ENCODE measurements around the gene ZNF629.
A peak's percentile ranks its signal among the peaks of the same experiment; 100 is the strongest.
"Not testable (repeated sequence)": the region's sequence is repeated elsewhere in the genome, so short reads cannot be mapped to it uniquely, and the experiment has no call there.

Gene ZNF629

DNA sequence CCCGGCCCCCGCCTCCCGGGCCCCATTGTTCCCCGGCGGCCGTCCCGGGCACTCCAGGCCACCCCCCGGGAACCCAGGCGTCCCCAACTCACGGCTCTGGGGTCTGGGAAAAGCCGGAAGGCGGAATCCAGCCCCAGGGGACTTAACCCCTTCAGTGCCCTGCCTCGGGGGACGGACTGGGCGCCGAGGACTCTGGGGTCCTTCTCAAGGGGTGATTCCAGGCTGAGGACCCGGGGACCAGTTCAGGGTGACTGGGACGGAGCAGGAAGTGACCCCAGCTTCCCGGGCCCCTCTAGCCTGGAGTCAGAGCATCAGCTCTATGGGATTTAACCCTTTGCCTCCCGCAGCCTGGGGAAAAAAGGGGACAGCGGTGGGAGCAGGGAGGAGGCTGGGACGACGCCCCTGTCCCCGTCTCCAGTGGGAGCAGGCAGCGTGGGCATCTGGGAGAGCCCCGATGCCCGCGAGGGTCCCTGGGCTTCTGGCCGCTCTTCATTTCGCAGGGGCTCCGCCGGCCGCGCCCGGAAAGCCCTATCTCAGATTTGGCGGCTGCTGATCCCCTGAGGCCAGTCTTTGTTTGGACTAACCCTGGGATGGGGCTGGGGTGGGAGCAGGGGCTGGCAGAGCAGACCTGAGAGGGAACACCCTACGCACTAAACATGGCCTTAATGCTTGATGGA lies at the start of gene ZNF629:
Gene ZNF629 (minus strand): TSS at position 270 of the 677 bp plus-strand sequence. CDS start 2,723 bp downstream, outside the sequence.
- peak; percentile 61 to 71 for DNase-seq

DNA sequence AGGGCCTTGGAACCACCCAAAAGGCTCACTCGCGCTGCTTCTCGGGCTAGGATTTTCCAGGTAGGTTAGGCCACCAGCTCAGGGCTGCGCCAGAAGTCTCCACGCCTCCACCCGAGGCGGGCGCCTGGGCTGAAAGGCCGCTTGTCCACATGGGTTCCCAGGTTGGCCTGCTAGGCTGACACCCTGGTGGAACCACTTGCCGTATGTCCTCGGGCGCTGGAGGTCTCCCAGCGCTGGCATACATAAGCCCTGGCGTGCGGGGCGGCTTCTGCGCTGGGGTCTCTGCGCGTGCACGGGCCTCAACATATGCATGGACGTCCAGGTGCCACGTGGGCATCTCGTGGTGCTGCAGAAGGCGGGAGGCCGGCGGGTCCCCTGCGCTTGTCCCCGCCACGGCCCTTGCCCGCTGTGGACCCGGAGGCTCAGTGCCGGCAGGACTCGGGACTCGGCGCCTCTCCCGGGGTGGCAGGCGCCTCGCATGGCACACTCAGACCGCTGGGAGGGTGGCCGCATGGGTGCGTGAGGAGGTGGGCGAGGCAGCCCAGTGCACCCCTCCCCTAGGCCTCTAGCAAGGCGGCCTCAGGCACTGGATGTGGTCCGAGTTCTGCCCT lies 47.2 kb upstream of the ZNF629 start:
- no peak for DNase-seq

DNA sequence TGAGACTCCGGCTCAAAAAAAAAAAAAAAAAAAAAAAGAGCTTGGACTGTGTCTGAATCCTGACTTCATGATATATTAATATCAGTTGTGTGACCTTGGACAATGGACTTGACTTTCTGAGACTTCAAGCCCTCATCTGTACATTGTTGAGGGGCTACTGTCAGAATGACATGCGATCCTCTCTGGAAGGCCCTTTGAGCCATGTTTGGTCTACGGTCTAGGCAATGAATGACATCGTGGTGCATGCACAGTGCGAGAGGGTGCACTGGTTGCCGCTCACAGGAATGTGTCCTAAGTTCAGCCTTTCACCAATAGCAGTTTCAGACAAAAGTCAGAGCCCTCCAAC lies 43.0 kb upstream of the ZNF629 start:
- DNase-seq = no peak

DNA sequence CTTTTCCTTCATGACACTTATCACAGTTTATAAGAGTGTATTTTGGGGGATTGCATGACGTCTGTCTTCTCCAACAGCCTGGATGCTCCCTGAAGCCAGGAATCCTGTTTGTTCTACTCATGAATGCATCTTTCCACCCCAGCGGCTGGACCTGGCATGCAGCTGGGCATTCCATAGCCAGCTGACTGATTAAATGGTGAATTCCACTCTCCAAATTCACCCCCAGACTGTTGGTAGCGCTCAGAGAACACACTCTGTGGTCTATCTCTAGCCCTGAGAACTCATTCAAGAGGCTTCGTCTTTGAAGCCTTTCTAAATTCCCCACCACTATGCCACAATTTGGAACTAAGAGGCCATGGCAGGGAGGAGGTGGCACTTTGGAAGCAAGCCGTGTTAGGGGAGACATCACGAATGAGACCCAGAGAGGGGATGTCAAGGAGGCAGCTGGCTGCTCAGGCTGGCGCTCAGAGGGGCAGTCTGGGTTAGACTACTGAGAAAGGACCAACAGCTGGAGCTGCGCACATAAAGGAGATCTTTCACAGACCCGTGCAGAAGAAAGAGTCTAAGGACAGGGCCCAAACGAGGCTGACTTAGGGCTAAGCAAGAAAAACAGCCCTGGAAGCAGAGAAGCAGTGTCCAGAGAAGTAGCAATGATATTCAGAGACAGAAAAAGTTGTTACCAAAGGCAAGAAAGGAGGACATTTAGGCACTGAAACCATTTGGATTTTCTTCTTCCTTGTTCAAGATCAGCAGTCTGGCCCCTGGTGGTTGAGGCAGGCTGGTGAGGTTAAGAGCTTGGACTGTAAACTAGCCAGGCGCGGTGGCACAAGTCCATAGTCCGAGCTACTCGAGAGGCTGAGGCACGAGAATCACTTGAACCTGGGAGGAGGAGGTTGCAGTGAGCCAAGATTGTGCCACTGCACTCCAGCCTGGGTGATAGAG lies 42.4 kb upstream of the ZNF629 start:
- no peak for DNase-seq

DNA sequence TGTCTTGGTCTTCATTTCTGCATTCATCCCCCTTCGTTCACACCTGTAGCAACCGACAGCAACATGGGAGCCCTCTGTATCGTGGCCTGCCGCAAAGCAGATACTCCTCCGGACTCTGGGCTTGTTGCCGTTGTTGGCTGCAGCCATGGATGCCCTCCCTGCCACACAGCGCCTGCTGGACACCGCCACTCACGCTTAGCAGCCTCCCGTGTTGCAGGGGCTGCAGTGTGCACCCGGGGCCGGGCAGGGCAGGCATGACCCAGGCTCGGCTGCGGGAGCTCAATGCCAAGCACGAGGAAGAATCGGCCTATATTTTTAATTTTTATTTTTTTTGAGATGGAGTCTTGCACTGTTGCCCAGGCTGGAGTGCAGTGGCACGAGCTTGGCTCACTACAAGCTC lies 34.9 kb upstream of the ZNF629 start:
- DNase-seq = no peak

DNA sequence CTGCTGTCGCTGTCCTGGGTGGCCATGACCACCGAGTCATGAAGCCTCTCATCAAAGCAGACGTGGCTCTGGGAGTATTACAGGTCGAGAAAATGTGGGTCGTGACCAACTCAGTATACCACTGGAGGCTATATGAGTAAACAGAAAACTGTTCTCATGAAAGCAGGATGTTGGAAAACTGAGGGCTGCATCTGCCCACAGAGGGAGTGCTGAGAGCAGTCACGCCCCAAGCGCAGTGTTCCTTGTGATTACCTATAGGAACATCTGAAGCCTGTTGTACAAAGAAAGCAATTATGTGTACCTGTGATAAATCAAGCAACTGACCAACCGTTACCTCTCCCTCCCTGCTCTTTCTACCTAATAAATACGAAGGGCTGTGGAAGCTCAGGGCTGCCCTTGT lies 34.4 kb upstream of the ZNF629 start:
- DNase-seq = not testable (repeated sequence)

DNA sequence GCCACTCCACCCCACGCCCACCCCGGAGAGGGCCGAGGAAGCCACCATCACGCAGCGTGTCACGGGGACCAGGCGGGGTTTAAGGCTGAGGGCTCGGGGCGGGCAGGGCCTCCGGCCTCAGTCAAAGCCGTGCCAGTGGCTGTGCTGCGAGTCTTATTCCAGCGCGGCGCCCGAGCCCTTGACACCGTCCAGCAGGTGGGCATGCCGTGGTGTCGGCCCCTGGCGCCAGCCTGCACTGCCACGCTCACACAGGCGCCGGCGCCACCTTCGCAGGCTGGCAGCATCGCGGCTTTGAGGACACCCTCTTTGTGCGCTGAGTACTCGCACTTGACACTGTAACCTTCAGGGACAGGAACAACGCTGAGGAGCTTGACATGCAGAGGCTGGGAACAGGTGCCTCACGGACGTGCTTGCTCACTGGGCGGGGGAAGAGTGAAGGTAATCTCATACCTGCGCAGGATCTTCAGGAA lies 34.0 kb upstream of the ZNF629 start:
- DNase-seq = no peak

DNA sequence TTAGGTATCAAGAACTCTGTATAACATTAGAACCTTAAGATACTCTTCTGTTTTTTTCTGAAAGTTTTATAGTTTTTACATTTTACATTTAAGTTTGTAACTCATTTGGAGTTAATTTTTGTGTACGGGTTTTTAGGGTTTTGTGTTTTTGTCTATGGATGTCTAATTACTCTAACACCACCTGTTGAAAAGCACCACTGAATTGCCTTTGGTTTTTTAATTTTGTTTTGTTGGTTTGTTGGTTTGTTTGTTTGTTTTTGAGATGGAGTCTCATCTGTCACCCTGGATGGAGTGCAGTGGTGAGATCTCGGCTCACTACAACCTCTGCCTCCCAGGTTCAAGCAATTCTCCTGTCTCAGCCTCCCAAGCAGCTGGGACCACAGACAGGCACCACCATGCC lies 29.8 kb upstream of the ZNF629 start:
- no peak for DNase-seq

DNA sequence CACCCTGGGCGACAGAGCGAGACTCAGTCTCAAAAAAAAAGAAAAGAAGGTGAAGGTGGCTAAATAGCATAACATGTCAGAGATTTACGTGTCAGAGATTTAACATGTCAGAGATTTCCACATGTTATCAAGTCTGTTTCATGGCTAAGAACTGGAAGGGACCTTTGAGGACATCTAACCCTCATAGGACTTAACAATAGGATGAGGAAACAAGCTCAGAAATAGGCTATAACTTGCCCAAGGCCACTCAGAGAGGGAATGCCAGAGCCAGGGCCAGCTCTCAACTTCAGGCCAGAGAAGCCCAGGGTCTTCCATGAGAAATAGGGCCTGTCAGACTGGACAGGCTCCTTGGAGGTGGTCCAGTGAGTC lies 26.8 kb upstream of the ZNF629 start:
- DNase-seq = no peak

DNA sequence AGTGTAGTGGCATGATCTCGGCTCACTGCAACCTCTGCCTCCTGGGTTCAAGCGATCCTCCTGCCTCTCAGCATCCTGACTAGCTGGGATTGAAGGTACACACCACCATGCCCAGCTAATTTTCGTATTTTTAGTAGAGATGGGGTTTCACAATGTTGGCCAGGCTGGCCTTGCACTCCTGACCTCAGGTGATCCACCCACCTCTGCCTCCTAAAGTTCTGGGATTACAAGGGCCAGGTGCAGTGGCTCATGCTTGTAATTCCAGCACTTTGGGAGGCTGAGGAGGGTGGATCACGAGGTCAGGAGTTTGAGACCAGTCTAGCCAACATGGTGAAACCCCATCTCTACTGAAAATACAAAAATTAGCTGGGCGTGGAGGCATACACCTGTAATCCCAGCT lies 22.7 kb upstream of the ZNF629 start:
- DNase-seq = not testable (repeated sequence)

DNA sequence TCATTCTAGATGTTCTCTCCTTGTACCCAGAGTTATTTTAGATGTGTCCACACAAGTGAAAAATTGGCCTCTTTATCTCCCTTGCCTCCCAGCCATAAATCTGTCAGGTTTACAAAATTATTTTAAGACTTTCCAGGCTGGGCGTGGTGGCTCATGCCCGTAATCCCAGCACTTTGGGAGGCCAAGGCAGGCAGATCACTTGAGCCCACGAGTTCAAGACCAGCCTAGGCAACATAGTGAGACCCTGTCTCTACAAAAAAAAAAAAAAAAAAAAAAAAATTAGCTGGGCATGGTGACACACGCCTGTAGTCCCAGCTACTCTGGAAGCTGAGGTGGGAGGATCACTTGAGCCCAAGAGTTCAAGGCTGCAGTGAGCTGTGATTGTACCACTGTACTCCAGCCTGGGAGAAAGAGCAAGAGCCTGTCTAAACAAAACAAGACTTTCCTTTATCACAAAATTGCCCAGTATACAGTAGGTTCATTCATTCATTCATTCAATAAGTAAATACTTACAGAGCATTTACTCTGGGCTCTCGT lies 22.0 kb upstream of the ZNF629 start:
- DNase-seq = not testable (repeated sequence)

DNA sequence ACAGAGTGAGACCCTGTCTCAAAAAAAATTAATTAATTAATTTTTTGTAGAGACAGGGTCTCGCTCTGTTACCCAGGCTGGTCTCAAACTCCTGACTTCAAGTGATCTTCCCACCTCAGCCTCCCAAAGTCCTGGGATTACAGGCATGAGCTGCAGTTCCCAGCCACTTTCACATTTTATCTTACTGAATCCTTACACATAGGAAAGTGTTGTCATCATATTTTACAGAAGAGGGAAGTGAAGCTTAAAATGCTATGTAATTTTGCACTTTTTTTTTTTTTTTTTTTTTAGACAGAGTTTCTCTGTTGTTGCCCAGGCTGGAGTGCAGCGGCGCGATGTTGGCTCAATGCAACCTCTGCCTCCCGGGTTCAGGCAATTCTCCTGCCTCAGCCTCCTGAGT lies 21.1 kb upstream of the ZNF629 start:
- no peak for DNase-seq

DNA sequence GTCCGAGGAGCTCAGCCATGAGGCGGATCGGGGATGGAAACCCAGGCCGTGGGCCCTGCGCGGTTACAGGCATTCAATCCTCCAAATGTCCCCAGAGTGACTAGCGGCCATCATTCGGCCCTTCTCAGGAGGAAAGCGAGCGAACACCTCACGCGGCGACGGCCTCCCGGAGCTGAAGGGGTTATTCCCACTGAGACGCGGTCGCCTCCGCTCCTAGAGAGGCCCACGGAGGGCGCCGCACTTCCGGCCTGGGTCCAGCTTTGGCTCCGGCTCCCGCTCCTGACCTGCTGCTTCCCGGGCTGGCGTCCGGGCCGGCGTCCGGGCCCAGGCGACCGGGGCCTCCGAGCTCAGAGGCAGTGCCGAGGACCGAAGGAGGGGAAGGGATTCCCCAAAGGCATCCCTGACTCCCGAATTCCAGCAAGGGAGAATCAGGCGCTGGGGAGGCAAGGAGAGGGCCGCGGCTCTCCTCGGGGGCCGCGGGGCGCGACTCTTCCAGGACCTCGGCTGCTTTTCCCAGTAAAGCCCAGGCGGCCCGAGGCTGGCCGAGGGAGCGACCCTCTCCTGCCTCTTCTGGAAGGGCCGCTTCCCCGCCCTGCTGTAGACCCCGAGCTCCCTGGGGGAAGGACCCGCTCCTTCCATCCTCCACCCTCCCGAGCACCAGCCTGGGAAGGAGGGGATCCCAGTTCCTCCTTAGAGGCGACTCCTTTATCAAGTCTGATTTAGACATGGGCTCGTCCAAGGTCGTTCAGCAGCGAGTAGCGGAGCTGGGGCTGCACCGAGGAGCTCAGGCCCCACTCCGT lies 18.6 kb upstream of the ZNF629 start:
- peak; percentile 86 to 90 for DNase-seq

DNA sequence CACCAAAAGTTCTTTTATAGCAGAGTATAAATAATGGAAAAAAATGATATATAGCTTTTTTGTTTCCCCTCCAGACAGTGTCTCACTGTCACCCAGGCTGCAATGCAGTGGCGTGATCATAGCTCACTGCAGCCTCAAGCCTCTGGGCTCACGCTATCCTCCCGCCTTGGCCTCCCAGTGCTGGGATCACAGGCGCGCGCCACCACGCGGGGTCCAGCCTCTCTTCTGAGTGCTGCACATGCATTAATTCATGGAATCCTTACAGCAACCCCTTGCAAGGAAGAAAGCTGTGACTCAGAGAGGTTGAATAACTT lies 18.0 kb upstream of the ZNF629 start:
- DNase-seq = peak; percentile 56 to 63

DNA sequence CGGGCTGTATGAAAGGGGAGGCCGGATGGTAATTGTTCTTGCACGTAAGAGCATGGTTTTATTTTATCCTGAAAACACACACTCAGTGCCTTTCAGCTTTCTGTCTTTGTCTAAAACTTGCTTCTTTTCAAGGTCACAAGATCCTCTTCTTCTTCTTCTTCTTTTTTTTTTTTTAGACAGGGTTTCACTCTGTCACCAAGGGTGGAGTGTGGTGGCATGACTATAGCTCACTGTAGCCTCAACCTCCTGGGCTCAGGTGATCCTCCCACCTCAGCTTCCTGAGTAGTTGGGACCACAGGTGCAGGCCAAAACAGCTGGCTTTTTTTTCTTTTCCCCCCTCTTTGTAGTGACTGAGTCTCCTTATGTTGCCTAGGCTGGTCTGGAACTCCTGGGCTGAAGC lies 15.9 kb upstream of the ZNF629 start:
- no peak for DNase-seq

DNA sequence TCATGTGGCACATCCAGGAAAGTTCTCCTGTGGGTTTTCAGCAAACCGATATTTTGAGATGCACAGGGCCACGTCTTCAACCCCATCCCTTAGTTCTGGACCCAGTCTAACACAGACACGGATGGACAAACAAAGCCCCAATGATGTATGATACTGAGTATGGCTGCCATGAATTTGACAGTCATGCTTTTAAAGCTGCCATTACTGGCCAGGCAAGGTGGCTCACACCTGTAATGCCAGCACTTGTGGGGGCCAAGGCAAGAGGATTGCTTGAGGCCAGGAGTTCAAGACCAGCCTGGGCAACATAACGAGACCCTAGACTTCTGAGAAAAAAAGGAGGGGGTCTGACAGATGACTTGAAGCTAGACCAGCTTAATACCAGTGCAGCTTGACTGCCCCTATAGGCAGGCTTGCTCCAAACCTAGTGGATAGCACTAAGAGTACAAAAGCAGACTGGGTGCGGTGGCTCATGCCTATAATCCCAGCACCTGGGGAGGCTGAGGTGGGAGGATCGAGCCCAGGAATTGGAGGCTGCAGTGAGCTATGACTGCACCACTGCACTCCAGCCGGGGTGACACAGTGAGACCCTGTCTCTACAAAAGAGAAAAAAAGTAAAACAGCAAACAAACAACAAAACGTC lies 10.8 kb upstream of the ZNF629 start:
- DNase-seq = no peak

DNA sequence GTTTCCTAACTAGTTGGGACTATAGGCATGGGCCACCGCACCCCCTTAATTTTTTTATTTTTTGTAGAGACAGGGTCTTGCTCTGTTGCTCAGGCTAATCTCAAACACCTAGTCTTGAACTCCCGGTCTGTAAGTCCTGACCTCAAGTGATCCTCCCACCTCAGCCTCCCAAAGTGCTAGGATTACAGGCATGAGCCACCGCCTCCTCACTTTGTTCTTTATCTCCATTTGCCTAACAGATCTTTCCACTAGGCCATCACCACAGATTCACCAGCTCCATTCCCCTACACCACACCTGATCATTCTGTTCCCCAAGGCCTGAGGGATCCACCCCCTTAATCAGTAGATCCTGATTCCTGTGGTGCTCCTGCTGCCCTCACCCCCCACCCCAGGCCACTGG lies 7.6 kb upstream of the ZNF629 start:
- no peak for DNase-seq

DNA sequence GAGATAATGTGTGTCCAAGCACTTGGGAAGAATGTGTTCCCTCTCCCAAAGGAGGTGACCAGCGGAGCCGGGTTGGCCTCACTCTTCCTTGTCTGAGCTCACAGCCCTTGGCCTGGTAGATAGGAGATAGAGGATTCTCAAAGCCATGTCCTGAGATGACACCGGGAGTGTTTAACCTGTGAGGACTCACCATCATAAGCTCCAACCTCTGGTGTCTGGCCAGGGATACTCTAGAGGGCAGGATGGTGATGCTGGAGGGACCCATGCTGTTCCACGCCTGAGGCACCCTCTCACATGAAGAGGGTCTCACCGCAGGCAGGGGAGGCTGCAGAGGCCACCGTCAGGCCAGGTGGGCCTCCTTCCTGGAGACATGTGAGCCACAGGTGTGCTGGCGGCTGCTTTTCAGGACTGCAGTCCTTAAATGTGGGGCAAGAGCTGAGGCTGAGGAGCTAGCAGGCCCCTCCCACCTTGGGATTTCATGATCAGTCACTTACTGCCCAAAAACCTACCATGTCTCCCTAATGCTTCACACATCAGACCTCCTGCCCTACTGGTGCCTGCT lies 6.6 kb upstream of the ZNF629 start:
- no peak for DNase-seq

DNA sequence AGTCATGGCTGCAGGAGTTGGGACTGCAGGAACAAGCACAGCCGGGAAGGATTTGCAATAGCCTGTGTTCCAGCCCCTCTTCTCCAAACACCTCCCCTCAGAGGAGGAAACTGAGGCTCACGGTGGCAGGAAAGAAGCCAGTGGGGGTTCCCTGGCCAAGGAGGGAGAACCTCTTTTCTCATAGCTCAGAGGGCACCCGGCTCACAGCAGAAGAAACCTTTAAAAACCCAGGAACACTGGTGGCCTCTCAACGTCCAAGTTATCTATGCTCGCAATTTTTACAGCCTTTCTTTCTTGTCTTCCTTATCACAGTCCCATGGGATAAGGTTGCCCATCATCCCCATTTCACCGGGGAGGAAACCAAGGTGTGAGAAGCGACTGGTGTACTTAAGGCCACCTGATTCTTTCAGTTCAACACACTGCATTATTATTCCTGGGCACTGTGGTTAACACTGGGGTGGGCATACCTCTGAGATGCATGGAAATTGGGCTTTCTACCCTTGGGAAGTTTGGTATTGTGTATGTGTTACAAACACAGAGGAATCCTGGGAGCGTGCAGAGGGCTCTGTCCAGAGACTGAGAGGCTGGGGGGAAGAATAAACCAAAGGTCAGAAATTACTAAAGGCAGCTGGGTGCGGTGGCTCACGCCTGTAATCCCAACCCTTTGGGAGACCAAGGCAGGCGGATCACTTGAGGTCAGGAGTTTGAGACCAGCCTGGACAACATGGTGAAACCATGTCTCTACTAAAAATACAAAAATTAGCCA lies 791 bp upstream of the ZNF629 start:
- no peak for DNase-seq

DNA sequence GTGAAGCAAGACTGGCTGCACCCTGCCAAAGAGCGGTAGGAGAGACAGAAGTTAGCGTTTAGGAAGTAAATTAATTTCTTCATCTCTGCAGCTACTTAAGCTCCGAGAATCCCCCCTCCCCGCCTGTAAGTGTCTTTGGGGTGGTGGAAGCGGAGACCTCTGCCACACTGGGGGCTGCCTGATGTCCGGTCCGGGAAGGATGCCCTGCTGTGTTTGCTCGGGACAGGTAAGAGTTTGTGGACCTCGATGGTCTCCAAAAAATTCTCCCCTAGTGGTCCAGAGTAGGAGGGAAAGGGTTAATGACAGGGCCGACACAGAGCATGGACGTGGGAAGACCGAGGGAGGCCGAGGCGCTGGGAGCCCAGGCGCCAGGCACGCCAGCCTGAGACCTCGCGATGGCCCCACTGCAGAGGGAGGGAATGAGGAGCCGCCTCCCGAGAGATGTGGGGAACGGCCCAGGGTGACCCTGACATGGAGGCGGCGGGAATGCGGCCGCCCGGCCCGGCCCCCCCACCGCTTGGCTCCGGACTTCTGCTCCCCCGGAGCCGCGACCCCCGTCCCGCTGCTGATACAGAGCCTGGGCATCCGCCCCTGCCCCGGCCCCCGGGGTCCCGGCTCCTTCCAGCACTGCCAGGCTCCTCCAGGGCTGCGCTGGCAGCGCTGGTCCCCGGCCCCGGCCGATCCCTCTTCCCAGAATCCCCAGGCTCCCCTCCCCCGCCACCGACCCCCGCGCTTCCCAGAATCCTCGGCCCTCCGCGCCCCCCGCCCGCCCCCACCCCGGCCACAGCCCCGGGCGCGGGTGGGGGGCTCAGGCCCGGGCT lies 680 bp downstream of the ZNF629 start:
- peak; percentile 20 to 71 for DNase-seq
